Naive thymus-derived CD4-positive, alpha-beta T cell (primary cell): ENCODE results near the gene APLF. TPM values are rescaled to one million over a fixed set of nuclear protein-coding genes. Genes with fewer than 3 reads are reported as not detected.
A peak's percentile ranks its signal among the peaks of the same experiment; 100 is the strongest.

ENCODE experiments used
- ATAC-seq: fragments of 150-1000 bp; cut with Tn5 transposase; 2 replicates; pipeline ENCODE4 v1.10.0; 2021; ENCODE audit warnings: mild to moderate bottlenecking, moderate library complexity
- CTCF ChIA-PET: fragments of 350-600 bp; sonication (Branson Sonifier 250); formaldehyde crosslinking; loops from one replicate; lab custom pipeline; 2021; ENCODE audit warnings: antibody characterized with exemption; lab: Charles Lee
- POLR2A ChIA-PET: fragments of 350-600 bp; sonication (Branson Sonifier 250); formaldehyde crosslinking; loops from one replicate; lab custom pipeline; 2021; ENCODE audit warnings: antibody characterized with exemption, inconsistent platforms; lab: Charles Lee
- DNase-seq, 9 donors: peaks; one replicate each; pipeline versions ENCODE4 v3.0.0 to v3.0.0-alpha.2; 2020 to 2022; ENCODE audit warnings: mixed read lengths in 1 of 9
- H3K27ac ChIP-seq: one replicate; pipeline ENCODE4 v1.7.0; 2013; ENCODE audit warnings: mild to moderate bottlenecking, low read depth, low read length, moderate library complexity
- H3K27me3 ChIP-seq, 2 donors: one replicate each; pipeline ENCODE4 v1.7.0; 2013; ENCODE audit warnings: low read length in 2 of 2, mild to moderate bottlenecking in 2 of 2, moderate library complexity in 2 of 2; ENCODE audit not compliant: control insufficient read depth in 2 of 2, insufficient read depth in 2 of 2
- H3K36me3 ChIP-seq, 3 experiments: 1 replicate in 2 of 3; 2 replicates in 1 of 3; pipeline ENCODE4 v1.7.0; 2013; ENCODE audit warnings: low read length in 3 of 3, mild to moderate bottlenecking in 3 of 3, moderate library complexity in 1 of 3; ENCODE audit not compliant: insufficient read depth in 3 of 3, control insufficient read depth in 2 of 3
- H3K4me1 ChIP-seq, 2 donors: one replicate each; pipeline ENCODE4 v1.7.0; 2013; ENCODE audit warnings: low read length in 2 of 2, mild to moderate bottlenecking in 2 of 2, moderate library complexity in 1 of 2; ENCODE audit not compliant: control insufficient read depth in 2 of 2, insufficient read depth in 2 of 2
- H3K4me3 ChIP-seq: 2 replicates; pipeline ENCODE4 v1.7.0; 2013; ENCODE audit warnings: mild to moderate bottlenecking, low read length
- H3K9me3 ChIP-seq, 3 experiments: 1 replicate in 2 of 3; 2 replicates in 1 of 3; pipeline ENCODE4 v1.7.0; 2013; ENCODE audit warnings: low read length in 3 of 3; ENCODE audit not compliant: control insufficient read depth in 2 of 3
- H3K27ac Mint-ChIP-seq, 9 donors: one replicate each; pipeline ENCODE4 v1.8.0; 2020 to 2022; ENCODE audit warnings: mixed read lengths in 9 of 9, mild to moderate bottlenecking in 8 of 9, moderate library complexity in 5 of 9, inconsistent platforms in 2 of 9
- H3K27me3 Mint-ChIP-seq, 5 donors: one replicate each; pipeline ENCODE4 v1.8.0; 2021 to 2022; ENCODE audit warnings: mixed read lengths in 5 of 5, mild to moderate bottlenecking in 1 of 5
- H3K36me3 Mint-ChIP-seq, 5 donors: one replicate each; pipeline ENCODE4 v1.8.0; 2020 to 2022; ENCODE audit warnings: mixed read lengths in 5 of 5, mild to moderate bottlenecking in 3 of 5, inconsistent platforms in 1 of 5
- H3K4me1 Mint-ChIP-seq, 7 donors: one replicate each; pipeline ENCODE4 v1.8.0; 2020 to 2022; ENCODE audit warnings: mixed read lengths in 7 of 7, mild to moderate bottlenecking in 3 of 7, inconsistent platforms in 1 of 7
- H3K4me3 Mint-ChIP-seq, 10 donors: one replicate each; pipeline ENCODE4 v1.8.0; 2020 to 2022; ENCODE audit warnings: mild to moderate bottlenecking in 10 of 10, mixed read lengths in 10 of 10, moderate library complexity in 6 of 10, inconsistent platforms in 2 of 10
- H3K9me3 Mint-ChIP-seq, 11 donors: one replicate each; pipeline ENCODE4 v1.8.0; 2020 to 2022; ENCODE audit warnings: mixed read lengths in 11 of 11, mild to moderate bottlenecking in 4 of 11, inconsistent platforms in 1 of 11, moderate library complexity in 1 of 11
- intact Hi-C, 2 donors: fragments of 100-400 bp; cut with micrococcal nuclease; formaldehyde crosslinking; loops; one replicate each; pipeline ENCODE4 v1.15.1; 2023
- polyA plus RNA-seq, 2 donors: library from polyadenylated mRNA; unstranded; fragments of 300-500 nt; fragmentation: Illumina TruSeq; gene quantifications; one replicate each; pipeline ENCODE4 v1.2.3, GENCODE V29; 2021
- total RNA-seq, 6 experiments: library from RNA in 5 of 6; stranded (reverse) in 5 of 6; gene quantifications; 1 replicate in 5 of 6; 2 replicates in 1 of 6; pipeline ENCODE4 v1.2.3 and lab custom pipeline; 2021 to 2026

The APLF gene
- total and polyA plus RNA-seq, 7 experiments from 2014 or later, result 1.4 to 8.9 (median 3.5) TPM

GRCh38 chr2:68448671-68449653, 18.4 kb upstream of the APLF start:
- H3K4me1 ChIP-seq, result peaks cover 4 to 10% of the 10 kb centered on the region in 2 donors
- H3K27ac ChIP-seq, result no peak overlapping the region
- Mint-ChIP-seq H3K9me3 (peaks cover 0 to 13% (median 1%) of the 10 kb centered on the region in 11 donors), H3K4me3 (no peak overlapping the region), H3K36me3 (no peaks in the 10 kb centered on the region), H3K27me3 (peaks cover 0 to 6% (median 0%) of the 10 kb centered on the region in 5 donors), H3K27ac (peak overlapping the region in 3 of 9 donors; percentile 6 to 28 (median 28)), H3K4me1 (peaks cover 0 to 21% (median 18%) of the 10 kb centered on the region in 7 donors)
- H3K27me3 ChIP-seq, result no peaks in the 10 kb centered on the region
- H3K36me3 ChIP-seq, result no peaks in the 10 kb centered on the region
- peak; percentile 45 for ATAC-seq
- H3K9me3 ChIP-seq, result no peaks in the 10 kb centered on the region
- POLR2A ChIA-PET, result no interaction called here
- intact Hi-C loops, result no loop called here
- DNase-seq, result peak in 6 of 9 donors; percentile 20 to 69 (median 50)
- CTCF ChIA-PET, result no interaction called here
- no peak overlapping the region for H3K4me3 ChIP-seq

GRCh38 chr2:68452158-68452900, 15.1 kb upstream of the APLF start:
- H3K9me3 ChIP-seq, result no peaks in the 10 kb centered on the region
- peaks cover 0 to 26% (median 20%) of the 10 kb centered on the region in 7 donors for H3K4me1 Mint-ChIP-seq
- H3K27ac ChIP-seq, result no peak overlapping the region
- peaks cover 4 to 10% of the 10 kb centered on the region in 2 donors for H3K4me1 ChIP-seq
- POLR2A ChIA-PET, result interaction anchor here (1.3 to 2.1 kb wide), 2 partner anchors 12 to 269 kb away, joined by 3 to 9 read pairs; no protein-coding TSS in a partner anchor
- H3K9me3 Mint-ChIP-seq, result peaks cover 0 to 8% (median 0%) of the 10 kb centered on the region in 11 donors
- peak overlapping the region in 8 of 9 donors; percentile 4 to 78 (median 46) for H3K27ac Mint-ChIP-seq
- CTCF ChIA-PET, result interaction anchor here (0.9 kb wide), 2 partner anchors 10 to 14 kb away, joined by 3 read pairs; partner anchors contain the start of gene FBXO48
- H3K27me3 Mint-ChIP-seq, result no peaks in the 10 kb centered on the region
- peak overlapping the region in 6 of 10 donors; percentile 19 to 52 (median 48) for H3K4me3 Mint-ChIP-seq
- H3K27me3 ChIP-seq, result no peaks in the 10 kb centered on the region
- DNase-seq, result peak in 5 of 9 donors; percentile 50 to 74 (median 61)
- ATAC-seq, result peak; percentile 71
- no peaks in the 10 kb centered on the region for H3K36me3 Mint-ChIP-seq
- H3K4me3 ChIP-seq, result no peak overlapping the region
- intact Hi-C loops, result no loop called here
- H3K36me3 ChIP-seq, result no peaks in the 10 kb centered on the region

DNA sequence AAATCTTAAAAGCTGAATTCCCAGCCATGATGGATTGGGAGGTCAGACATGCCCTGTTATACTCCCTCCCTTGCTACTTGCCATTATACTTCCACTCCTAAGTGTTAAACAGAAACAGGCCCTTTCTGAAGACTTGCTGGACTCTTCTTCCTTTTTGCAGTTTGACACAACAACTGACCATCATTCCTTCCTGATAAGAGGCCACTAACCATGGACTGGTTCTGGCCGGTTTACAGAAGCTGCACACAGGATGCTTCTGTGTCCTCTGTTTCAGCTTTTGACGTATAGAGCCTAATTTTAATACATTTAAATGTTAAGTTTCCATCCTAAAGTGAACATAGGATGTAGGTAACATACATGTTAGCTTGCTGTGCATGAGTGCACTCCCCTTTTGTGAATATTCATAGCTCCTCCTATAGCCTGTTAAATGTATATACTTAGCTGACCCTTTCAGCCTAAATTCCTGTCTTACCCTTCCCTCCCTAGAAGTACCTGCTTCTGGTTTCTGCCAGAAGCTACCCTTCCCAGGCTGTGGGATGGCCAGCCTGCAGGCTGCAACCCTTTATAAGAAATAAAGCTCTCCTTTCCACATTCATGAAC, 13.5 kb upstream of the APLF start:
- H3K27me3 Mint-ChIP-seq, result no peaks in the 10 kb centered on the region
- no peak for ATAC-seq

DNA sequence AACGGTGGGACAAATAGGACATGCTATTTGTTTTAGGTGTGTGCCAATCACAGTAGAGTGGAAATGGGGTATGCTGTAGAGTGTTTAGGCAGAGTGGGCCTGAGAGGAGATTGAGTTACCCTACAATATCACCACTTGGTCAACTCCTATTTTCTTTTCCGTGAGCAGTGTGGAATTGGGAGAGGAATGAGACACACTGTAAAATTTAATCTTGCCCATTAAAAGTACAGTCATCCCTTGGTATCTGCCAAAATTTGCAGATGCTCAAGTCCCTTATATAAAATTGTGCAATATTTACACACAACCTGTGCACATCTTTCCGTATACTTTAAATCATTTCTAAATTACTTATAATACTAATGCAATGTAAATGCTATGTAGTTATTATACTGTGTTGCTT, 12.7 kb upstream of the APLF start:
- Mint-ChIP-seq H3K4me1 (peaks cover 0 to 27% (median 22%) of the 10 kb centered on the region in 7 donors), H3K27me3 (no peaks in the 10 kb centered on the region), H3K36me3 (no peaks in the 10 kb centered on the region), H3K4me3 (no peak overlapping the region), H3K9me3 (peaks cover 0 to 5% (median 0%) of the 10 kb centered on the region in 11 donors), H3K27ac (no peak overlapping the region)
- ATAC-seq, result no peak
- ChIA-PET CTCF (interaction anchor here (1.7 kb wide), 1 partner anchor 9 kb away, joined by 8 read pairs; no protein-coding TSS in a partner anchor), POLR2A (no interaction called here)
- no peaks in the 10 kb centered on the region for H3K27me3 ChIP-seq
- no peaks in the 10 kb centered on the region for H3K36me3 ChIP-seq
- no peaks in the 10 kb centered on the region for H3K9me3 ChIP-seq
- intact Hi-C loops, result no loop called here
- no peak overlapping the region for H3K4me3 ChIP-seq
- H3K27ac ChIP-seq, result no peak overlapping the region
- H3K4me1 ChIP-seq, result peaks cover 4 to 10% of the 10 kb centered on the region in 2 donors
- DNase-seq, result no peak

More for the DNA sequence above, 13.5 kb upstream of the APLF start:
- peak overlapping the region in 7 of 9 donors; percentile 16 to 86 (median 63) for H3K27ac Mint-ChIP-seq
- ChIA-PET CTCF (interaction anchor here (1.2 to 1.7 kb wide), 2 partner anchors 10 to 486 kb away, joined by 3 to 8 read pairs; no protein-coding TSS in a partner anchor), POLR2A (interaction anchor here (0.6 to 2.1 kb wide), 3 partner anchors 10 to 460 kb away, joined by 3 to 9 read pairs (median 3); partner anchors contain the start of genes APLF and FBXO48)
- H3K27me3 ChIP-seq, result no peaks in the 10 kb centered on the region
- no peaks in the 10 kb centered on the region for H3K9me3 ChIP-seq
- H3K4me1 ChIP-seq, result peaks cover 4 to 10% of the 10 kb centered on the region in 2 donors
- no peaks in the 10 kb centered on the region for H3K36me3 Mint-ChIP-seq
- no peak overlapping the region for H3K27ac ChIP-seq
- no peak for DNase-seq
- H3K36me3 ChIP-seq, result no peaks in the 10 kb centered on the region
- peaks cover 0 to 26% (median 20%) of the 10 kb centered on the region in 7 donors for H3K4me1 Mint-ChIP-seq
- intact Hi-C loops, result no loop called here
- no peak overlapping the region for H3K4me3 ChIP-seq
- H3K9me3 Mint-ChIP-seq, result peaks cover 0 to 5% (median 0%) of the 10 kb centered on the region in 11 donors
- peak overlapping the region in 2 of 10 donors; percentile 5 to 14 for H3K4me3 Mint-ChIP-seq

- ATAC-seq (no peak), DNase-seq (no peak)
- no peaks in the 10 kb centered on the region for H3K36me3 ChIP-seq
- no peak overlapping the region for H3K4me3 Mint-ChIP-seq
- H3K27me3 ChIP-seq, result no peaks in the 10 kb centered on the region
- POLR2A ChIA-PET, result no interaction called here
- no peaks in the 10 kb centered on the region for H3K9me3 ChIP-seq
- no peak overlapping the region for H3K4me3 ChIP-seq
- intact Hi-C loops, result no loop called here
- H3K36me3 Mint-ChIP-seq, result peaks cover 0 to 4% (median 0%) of the 10 kb centered on the region in 5 donors
- H3K27ac ChIP-seq, result no peak overlapping the region
- H3K4me1 Mint-ChIP-seq, result peaks cover 0 to 30% (median 24%) of the 10 kb centered on the region in 7 donors
- peak overlapping the region in 1 of 9 donors; percentile 65 for H3K27ac Mint-ChIP-seq
- peaks cover 0 to 5% (median 0%) of the 10 kb centered on the region in 11 donors for H3K9me3 Mint-ChIP-seq
- no peaks in the 10 kb centered on the region for H3K27me3 Mint-ChIP-seq
- CTCF ChIA-PET, result interaction anchor here (1.3 kb wide), 1 partner anchor 14 kb away, joined by 4 read pairs; no protein-coding TSS in a partner anchor
- H3K4me1 ChIP-seq, result peaks cover 4 to 10% of the 10 kb centered on the region in 2 donors
These were observed 11.2 kb upstream of the APLF start for GRCh38 chr2:68456198-68456597.
